Calu3 (cell line): ENCODE measurements around the gene INO80C. TPM values are rescaled to one million over a fixed set of nuclear protein-coding genes. Genes with fewer than 3 reads are reported as not detected.

Experiments
- BruUV-seq: library from RNA; stranded (reverse); fragments of 400-500 nt; replicated peaks from 2 replicates; lab custom pipeline; 2021; lab: Mats Ljungman, UMichigan
- CTCF ChIA-PET: fragments of 300-600 bp; sonication (Branson Sonifier 250); formaldehyde crosslinking; loops from one replicate; lab custom pipeline; 2022; ENCODE audit warnings: antibody characterized with exemption; lab: Charles Lee
- DNase-seq: peaks from one replicate; pipeline ENCODE4 v3.0.0; 2022
- H3K27ac Mint-ChIP-seq: one replicate; pipeline ENCODE4 v1.8.0; 2022; ENCODE audit warnings: mixed read lengths; ENCODE audit not compliant: unreplicated experiment
- H3K27me3 Mint-ChIP-seq: one replicate; pipeline ENCODE4 v1.8.0; 2022; ENCODE audit warnings: mixed read lengths; ENCODE audit not compliant: unreplicated experiment
- H3K36me3 Mint-ChIP-seq: one replicate; pipeline ENCODE4 v1.8.0; 2022; ENCODE audit warnings: mild to moderate bottlenecking, moderate library complexity, mixed read lengths; ENCODE audit not compliant: insufficient read depth, unreplicated experiment
- H3K4me1 Mint-ChIP-seq: one replicate; pipeline ENCODE4 v1.8.0; 2022; ENCODE audit warnings: mild to moderate bottlenecking, low read depth, mixed read lengths; ENCODE audit not compliant: unreplicated experiment
- H3K4me3 Mint-ChIP-seq: one replicate; pipeline ENCODE4 v1.8.0; 2022; ENCODE audit warnings: mild to moderate bottlenecking, low read depth, moderate library complexity, mixed read lengths; ENCODE audit not compliant: unreplicated experiment
- H3K9me3 Mint-ChIP-seq: one replicate; pipeline ENCODE4 v1.8.0; 2022; ENCODE audit warnings: low read depth, mixed read lengths; ENCODE audit not compliant: unreplicated experiment
- intact Hi-C: fragments of 100-400 bp; cut with micrococcal nuclease; formaldehyde crosslinking; loops from one replicate; pipeline ENCODE4 v1.10.0; 2022; ENCODE audit not compliant: unreplicated experiment
- total RNA-seq: library from RNA; stranded (reverse); gene quantifications from 2 replicates; pipeline ENCODE4 v1.2.3, GENCODE V29; 2022
- TF ChIP-seq, protein P1 (sequence below): fragments of 200-600 bp; IDR thresholded peaks from one replicate; pipeline ENCODE4 v1.8.0; 2022; ENCODE audit warnings: antibody characterized with exemption; ENCODE audit not compliant: unreplicated experiment

The INO80C gene
- total RNA-seq, 1 experiment from 2014 or later, result 27.0 TPM

DNA sequence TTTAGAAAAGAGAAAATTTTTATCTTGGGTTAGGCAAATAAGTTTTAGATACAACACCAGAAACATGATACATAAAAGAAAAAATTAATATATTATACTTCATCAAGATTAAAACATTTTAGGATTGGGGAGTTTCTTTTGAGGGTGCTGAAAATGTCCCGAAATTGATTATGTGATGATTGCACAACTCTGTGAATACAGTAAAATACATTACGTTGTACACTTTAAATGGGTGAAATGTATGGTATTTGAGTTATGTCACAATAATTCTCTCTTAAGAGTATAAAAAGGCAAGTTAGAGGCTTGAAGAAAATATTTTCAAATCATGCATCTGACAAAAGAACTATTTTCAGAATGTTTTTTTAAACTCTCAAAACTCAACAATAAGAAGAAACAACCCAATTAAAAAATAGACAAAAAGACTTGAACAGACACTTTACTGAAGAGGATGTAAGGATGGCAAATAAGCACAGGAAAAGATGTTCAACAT, 36.2 kb upstream of the INO80C start:
- TF ChIP-seq, protein P1, sequence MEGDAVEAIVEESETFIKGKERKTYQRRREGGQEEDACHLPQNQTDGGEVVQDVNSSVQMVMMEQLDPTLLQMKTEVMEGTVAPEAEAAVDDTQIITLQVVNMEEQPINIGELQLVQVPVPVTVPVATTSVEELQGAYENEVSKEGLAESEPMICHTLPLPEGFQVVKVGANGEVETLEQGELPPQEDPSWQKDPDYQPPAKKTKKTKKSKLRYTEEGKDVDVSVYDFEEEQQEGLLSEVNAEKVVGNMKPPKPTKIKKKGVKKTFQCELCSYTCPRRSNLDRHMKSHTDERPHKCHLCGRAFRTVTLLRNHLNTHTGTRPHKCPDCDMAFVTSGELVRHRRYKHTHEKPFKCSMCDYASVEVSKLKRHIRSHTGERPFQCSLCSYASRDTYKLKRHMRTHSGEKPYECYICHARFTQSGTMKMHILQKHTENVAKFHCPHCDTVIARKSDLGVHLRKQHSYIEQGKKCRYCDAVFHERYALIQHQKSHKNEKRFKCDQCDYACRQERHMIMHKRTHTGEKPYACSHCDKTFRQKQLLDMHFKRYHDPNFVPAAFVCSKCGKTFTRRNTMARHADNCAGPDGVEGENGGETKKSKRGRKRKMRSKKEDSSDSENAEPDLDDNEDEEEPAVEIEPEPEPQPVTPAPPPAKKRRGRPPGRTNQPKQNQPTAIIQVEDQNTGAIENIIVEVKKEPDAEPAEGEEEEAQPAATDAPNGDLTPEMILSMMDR, result no peak
- no peak for DNase-seq
- H3K27ac Mint-ChIP-seq, result no peak overlapping the region
- no peaks in the 10 kb centered on the region for H3K36me3 Mint-ChIP-seq
- CTCF ChIA-PET, result no interaction called here
- H3K4me3 Mint-ChIP-seq, result no peak overlapping the region
- peaks cover 7% of the 10 kb centered on the region for H3K9me3 Mint-ChIP-seq
- BruUV-seq, result no TSS peak
- no peaks in the 10 kb centered on the region for H3K4me1 Mint-ChIP-seq
- intact Hi-C loops, result no loop called here
- no peaks in the 10 kb centered on the region for H3K27me3 Mint-ChIP-seq

DNA sequence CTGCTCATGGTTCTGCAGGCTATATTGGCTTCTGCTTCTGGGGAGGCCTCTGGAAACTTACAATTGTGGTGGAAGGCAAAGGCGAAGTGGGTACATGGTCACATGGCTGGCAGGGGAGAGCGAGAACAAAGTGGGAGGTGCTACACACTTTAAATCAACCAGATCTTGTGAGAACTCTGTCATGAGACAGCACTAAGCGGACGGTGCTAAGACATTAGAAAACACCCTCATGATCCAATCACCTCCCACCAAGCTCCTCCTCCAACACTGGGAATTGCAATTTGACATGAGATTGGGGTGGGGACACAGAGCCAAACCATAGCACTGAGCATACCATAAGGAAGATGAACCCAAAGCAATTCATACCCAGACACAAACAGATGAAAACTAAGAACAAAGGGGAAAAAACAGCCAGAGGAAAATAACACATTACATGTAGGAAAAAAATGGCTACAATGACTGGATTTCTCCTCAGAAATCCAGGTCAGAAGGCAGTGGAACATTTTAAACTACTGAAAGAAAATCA, 31.1 kb upstream of the INO80C start:
- intact Hi-C loops, result no loop called here
- TF ChIP-seq, protein P1, result no peak

DNA sequence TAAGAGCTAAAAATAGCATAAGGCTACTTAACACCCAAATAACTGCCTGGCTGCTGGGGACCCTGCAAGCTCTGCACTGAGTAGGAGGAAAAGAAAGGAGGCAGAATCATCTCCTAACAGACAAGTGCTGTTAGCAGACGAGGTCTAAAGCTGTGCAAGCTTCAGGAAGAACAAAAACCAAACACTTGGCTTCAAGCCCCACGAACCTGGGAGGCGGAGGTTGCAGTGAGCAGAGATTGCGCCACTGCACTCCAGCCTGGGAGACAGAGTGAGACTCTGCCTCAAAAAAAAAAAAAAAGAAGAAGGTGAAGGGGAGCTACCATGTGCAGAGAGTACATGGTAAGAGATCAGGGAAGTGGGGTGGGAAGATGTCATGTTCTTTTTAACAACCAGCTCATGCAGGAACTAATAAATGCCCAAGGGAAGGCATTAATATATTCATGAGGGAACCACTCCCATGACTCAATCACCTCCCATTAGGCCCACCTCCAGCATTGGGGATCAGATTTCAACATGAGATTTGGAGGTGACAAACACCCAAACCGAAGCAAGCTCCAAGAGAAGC, 28.8 kb upstream of the INO80C start:
- Mint-ChIP-seq H3K27me3 (no peaks in the 10 kb centered on the region), H3K9me3 (peaks cover 7% of the 10 kb centered on the region), H3K27ac (no peak overlapping the region), H3K4me1 (peaks cover 18% of the 10 kb centered on the region), H3K36me3 (no peaks in the 10 kb centered on the region), H3K4me3 (peak overlapping the region; percentile 14)
- CTCF ChIA-PET, result interaction anchor here (0.6 kb wide), 1 partner anchor 20 kb away, joined by 4 read pairs; no protein-coding TSS in a partner anchor
- intact Hi-C loops, result no loop called here
- BruUV-seq, result no TSS peak
- no peak for DNase-seq
- TF ChIP-seq, protein P1, result no peak

More for the DNA sequence above, 31.1 kb upstream of the INO80C start:
- H3K4me3 Mint-ChIP-seq, result no peak overlapping the region
- CTCF ChIA-PET, result no interaction called here
- H3K9me3 Mint-ChIP-seq, result peaks cover 9% of the 10 kb centered on the region
- DNase-seq, result no peak
- H3K4me1 Mint-ChIP-seq, result peaks cover 18% of the 10 kb centered on the region
- BruUV-seq, result no TSS peak
- H3K27ac Mint-ChIP-seq, result no peak overlapping the region
- H3K27me3 Mint-ChIP-seq, result no peaks in the 10 kb centered on the region
- no peaks in the 10 kb centered on the region for H3K36me3 Mint-ChIP-seq

DNA sequence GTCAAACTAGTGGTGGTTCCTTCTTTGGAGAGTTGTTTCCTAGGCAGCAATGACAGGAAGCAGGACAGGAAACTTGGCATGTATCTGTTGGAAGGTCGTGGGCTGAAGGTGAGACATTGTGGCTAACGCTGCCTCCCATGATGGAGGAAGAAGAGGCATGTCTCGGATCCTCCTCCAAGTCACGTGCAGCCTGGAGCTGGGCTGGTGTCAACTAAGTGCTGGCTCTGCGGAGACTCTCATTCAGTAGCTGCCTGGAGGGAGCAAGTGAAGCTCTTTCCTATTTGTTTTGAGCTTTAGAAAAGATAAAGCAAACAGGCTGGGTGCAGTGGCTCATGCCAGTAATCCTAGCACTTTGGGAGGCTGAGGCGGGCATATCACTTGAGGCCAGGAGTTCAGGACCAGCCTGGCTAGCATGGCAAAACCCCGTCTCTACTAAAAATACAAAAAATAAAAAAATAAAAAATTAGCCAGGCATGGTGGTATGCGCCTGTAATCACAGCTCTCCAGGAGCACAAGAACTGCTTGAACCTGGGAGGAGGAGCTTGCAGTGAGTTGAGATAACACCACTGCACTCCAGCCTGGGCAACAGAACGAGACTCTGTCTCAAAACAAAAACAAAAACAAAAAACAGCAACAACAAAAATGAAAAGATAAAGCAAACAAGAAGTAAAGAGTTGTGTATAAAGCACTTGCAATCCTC, 28.2 kb upstream of the INO80C start:
- BruUV-seq, result no TSS peak
- H3K27me3 Mint-ChIP-seq, result no peaks in the 10 kb centered on the region
- CTCF ChIA-PET, result no interaction called here
- H3K4me1 Mint-ChIP-seq, result peaks cover 18% of the 10 kb centered on the region
- peaks cover 7% of the 10 kb centered on the region for H3K9me3 Mint-ChIP-seq
- no peaks in the 10 kb centered on the region for H3K36me3 Mint-ChIP-seq
- no peak overlapping the region for H3K27ac Mint-ChIP-seq
- DNase-seq, result no peak
- intact Hi-C loops, result no loop called here
- peak overlapping the region; percentile 14 for H3K4me3 Mint-ChIP-seq
- TF ChIP-seq, protein P1, result no peak
